Measurements from ENCODE around the gene SPRR4.

Gene SPRR4

GRCh38 chr1:152940614-152941013 is 29.8 kb upstream of the SPRR4 start:
- no peak for DNase-seq (ENCODE audit: low read depth in 1 of 2, low spot score in 1 of 2)
- H3K4me3 ChIP-seq (replicated peaks; ENCODE audit: insufficient read depth, low read length) = no peak overlapping the region
- TF ChIP-seq POLR2AphosphoS5 (IDR thresholded peaks at IDR 0.05; ENCODE audit: low read depth) = no peak
- no peak for TF ChIP-seq GABPA (IDR thresholded peaks at IDR 0.05; ENCODE audit: low read depth)
- TF ChIP-seq REST (IDR thresholded peaks at IDR 0.05; ENCODE audit: insufficient replicate concordance, low read depth) = no peak
- TF ChIP-seq SPI1 (IDR thresholded peaks at IDR 0.05; ENCODE audit: borderline replicate concordance, low read depth) = no peak
- no peak for TF ChIP-seq CTCF (IDR thresholded peaks at IDR 0.05; ENCODE audit: insufficient read depth, low read length)
- H3K27me3 ChIP-seq (ENCODE audit: insufficient read depth, poor library complexity, severe bottlenecking) = no peaks in the 10 kb centered on the region
- no peak overlapping the region for H3K27ac ChIP-seq (replicated peaks)

- no peak for DNase-seq (ENCODE audit: low read depth in 1 of 2, low spot score in 1 of 2)
- no peak overlapping the region for H3K4me3 ChIP-seq (replicated peaks; ENCODE audit: insufficient read depth, low read length)
- no peak overlapping the region for H3K27ac ChIP-seq (replicated peaks)
- TF ChIP-seq POLR2AphosphoS5 (IDR thresholded peaks at IDR 0.05; ENCODE audit: low read depth) (no peak), REST (IDR thresholded peaks at IDR 0.05; ENCODE audit: insufficient replicate concordance, low read depth) (no peak), GABPA (IDR thresholded peaks at IDR 0.05; ENCODE audit: low read depth) (no peak), SPI1 (IDR thresholded peaks at IDR 0.05; ENCODE audit: borderline replicate concordance, low read depth) (no peak), CTCF (IDR thresholded peaks at IDR 0.05; ENCODE audit: insufficient read depth, low read length) (no peak)
- H3K27me3 ChIP-seq (ENCODE audit: insufficient read depth, poor library complexity, severe bottlenecking) = no peaks in the 10 kb centered on the region
Measured at GRCh38 chr1:152941037-152941711, 29.3 kb upstream of the SPRR4 start.

GRCh38 chr1:152942161-152942560 is 28.3 kb upstream of the SPRR4 start:
- no peaks in the 10 kb centered on the region for H3K27me3 ChIP-seq (ENCODE audit: insufficient read depth, poor library complexity, severe bottlenecking)
- DNase-seq (ENCODE audit: low read depth in 1 of 2, low spot score in 1 of 2) = no peak
- no peak for TF ChIP-seq POLR2AphosphoS5 (IDR thresholded peaks at IDR 0.05; ENCODE audit: low read depth)
- TF ChIP-seq SPI1 (IDR thresholded peaks at IDR 0.05; ENCODE audit: borderline replicate concordance, low read depth) = no peak
- no peak for TF ChIP-seq GABPA (IDR thresholded peaks at IDR 0.05; ENCODE audit: low read depth)
- no peak for TF ChIP-seq REST (IDR thresholded peaks at IDR 0.05; ENCODE audit: insufficient replicate concordance, low read depth)
- TF ChIP-seq CTCF (IDR thresholded peaks at IDR 0.05; ENCODE audit: insufficient read depth, low read length) = no peak
- no peak overlapping the region for H3K27ac ChIP-seq (replicated peaks)
- H3K4me3 ChIP-seq (replicated peaks; ENCODE audit: insufficient read depth, low read length) = no peak overlapping the region

All from HL-60 (cell line).